ENCODE data around the gene TUBB8.
"Not testable (repeated sequence)": the region's sequence is repeated elsewhere in the genome, so short reads cannot be mapped to it uniquely, and the experiment has no call there.

TUBB8 gene

GRCh38 chr10:48996-49395, at the start of gene TUBB8:
TSS of gene TUBB8 (minus strand) at chr10:49296. CDS start at chr10:49238, 58 bp downstream.
- no peak for DNase-seq

- no peak for DNase-seq
Measured at GRCh38 chr10:96466-96865, 47.4 kb upstream of the TUBB8 start.

- DNase-seq = no peak
Measured at GRCh38 chr10:95356-96115, 46.4 kb upstream of the TUBB8 start.

- DNase-seq = no peak
Measured at GRCh38 chr10:94613-95012, 45.5 kb upstream of the TUBB8 start.

- DNase-seq = no peak
Measured at GRCh38 chr10:92846-93245, 43.8 kb upstream of the TUBB8 start.

- DNase-seq = no peak
Measured at GRCh38 chr10:92153-92552, 43.1 kb upstream of the TUBB8 start.

- no peak for DNase-seq
Measured at GRCh38 chr10:91313-91712, 42.2 kb upstream of the TUBB8 start.

GRCh38 chr10:90161-90560, 41.1 kb upstream of the TUBB8 start:
- no peak for DNase-seq

- DNase-seq = no peak
Measured at GRCh38 chr10:89248-89647, 40.2 kb upstream of the TUBB8 start.

- no peak for DNase-seq
Measured at GRCh38 chr10:88253-88652, 39.2 kb upstream of the TUBB8 start.

- no peak for DNase-seq
Measured at GRCh38 chr10:87177-88080, 38.3 kb upstream of the TUBB8 start.

GRCh38 chr10:86031-86430, 36.9 kb upstream of the TUBB8 start:
- DNase-seq = no peak

- DNase-seq = no peak
Measured at GRCh38 chr10:85044-85443, 35.9 kb upstream of the TUBB8 start.

GRCh38 chr10:83930-84530, 34.9 kb upstream of the TUBB8 start:
- no peak for DNase-seq

- no peak for DNase-seq
Measured at GRCh38 chr10:80477-81105, 31.5 kb upstream of the TUBB8 start.

- DNase-seq = no peak
Measured at GRCh38 chr10:79532-80215, 30.6 kb upstream of the TUBB8 start.

GRCh38 chr10:78556-78955, 29.5 kb upstream of the TUBB8 start:
- no peak for DNase-seq

- not testable (repeated sequence) for DNase-seq
Measured at GRCh38 chr10:74266-74621, 25.1 kb upstream of the TUBB8 start.

GRCh38 chr10:73543-74265, 24.6 kb upstream of the TUBB8 start:
- peak; percentile 38 for DNase-seq

GRCh38 chr10:68156-68555, 19.1 kb upstream of the TUBB8 start:
- DNase-seq = not testable (repeated sequence)

GRCh38 chr10:49926-50325, 830 bp upstream of the TUBB8 start:
- DNase-seq = not testable (repeated sequence)

GRCh38 chr10:47864-48263, 1.2 kb downstream of the TUBB8 start:
- DNase-seq = not testable (repeated sequence)
